Measurements from ENCODE around the gene XRN2.

DNA sequence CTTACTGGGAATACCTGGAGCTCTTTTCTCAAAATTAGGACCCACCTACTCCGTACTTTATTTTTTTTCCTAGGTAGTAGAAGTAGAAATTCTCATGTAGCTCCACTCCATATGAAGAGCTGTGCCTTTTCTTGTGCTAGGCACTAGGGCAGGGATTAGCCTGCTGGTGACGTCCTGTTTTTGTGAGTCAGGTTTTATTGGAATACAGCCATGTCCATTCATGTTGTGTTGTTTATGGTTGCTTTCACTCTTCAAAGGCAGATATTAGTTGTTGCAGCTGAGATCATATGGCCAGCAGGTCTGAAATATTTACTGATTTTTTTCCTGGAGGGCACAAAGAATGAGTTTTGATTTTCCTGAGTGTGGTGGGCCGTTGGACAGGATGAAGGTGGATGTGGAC, 20.5 kb downstream of the XRN2 start:
- TF ChIP-seq, protein P1, sequence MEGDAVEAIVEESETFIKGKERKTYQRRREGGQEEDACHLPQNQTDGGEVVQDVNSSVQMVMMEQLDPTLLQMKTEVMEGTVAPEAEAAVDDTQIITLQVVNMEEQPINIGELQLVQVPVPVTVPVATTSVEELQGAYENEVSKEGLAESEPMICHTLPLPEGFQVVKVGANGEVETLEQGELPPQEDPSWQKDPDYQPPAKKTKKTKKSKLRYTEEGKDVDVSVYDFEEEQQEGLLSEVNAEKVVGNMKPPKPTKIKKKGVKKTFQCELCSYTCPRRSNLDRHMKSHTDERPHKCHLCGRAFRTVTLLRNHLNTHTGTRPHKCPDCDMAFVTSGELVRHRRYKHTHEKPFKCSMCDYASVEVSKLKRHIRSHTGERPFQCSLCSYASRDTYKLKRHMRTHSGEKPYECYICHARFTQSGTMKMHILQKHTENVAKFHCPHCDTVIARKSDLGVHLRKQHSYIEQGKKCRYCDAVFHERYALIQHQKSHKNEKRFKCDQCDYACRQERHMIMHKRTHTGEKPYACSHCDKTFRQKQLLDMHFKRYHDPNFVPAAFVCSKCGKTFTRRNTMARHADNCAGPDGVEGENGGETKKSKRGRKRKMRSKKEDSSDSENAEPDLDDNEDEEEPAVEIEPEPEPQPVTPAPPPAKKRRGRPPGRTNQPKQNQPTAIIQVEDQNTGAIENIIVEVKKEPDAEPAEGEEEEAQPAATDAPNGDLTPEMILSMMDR (IDR thresholded peaks at IDR 0.05) = no peak
- TF ChIP-seq EZH2 (IDR thresholded peaks at IDR 0.05; ENCODE audit: borderline replicate concordance, insufficient read depth, low read depth, low read length, poor library complexity, severe bottlenecking) = no peak
